GM19468 (cell line): ENCODE results near the gene SH3RF1.

Source experiments
- ATAC-seq: cut with Tn5 transposase; IDR thresholded peaks from one replicate; pipeline ENCODE4 v1.9.1; 2021; ENCODE audit warnings: mild to moderate bottlenecking, moderate library complexity, moderate number of reproducible peaks; ENCODE audit not compliant: unreplicated experiment; ENCODE audit errors: extremely low read depth

Gene SH3RF1

GRCh38 chr4:169175476-169175875 is 95.3 kb downstream of the SH3RF1 start:
- ATAC-seq = no peak

- no peak for ATAC-seq
These were observed 95.7 kb downstream of the SH3RF1 start for GRCh38 chr4:169175035-169175434.

- no peak for ATAC-seq
These were observed 96.5 kb downstream of the SH3RF1 start for GRCh38 chr4:169174247-169174646.

GRCh38 chr4:169167957-169168858 is 102.5 kb downstream of the SH3RF1 start:
- ATAC-seq = peak; percentile 84

- ATAC-seq = no peak
These were observed 105.9 kb downstream of the SH3RF1 start for GRCh38 chr4:169164669-169165415.

- ATAC-seq = no peak
These were observed 106.6 kb downstream of the SH3RF1 start for GRCh38 chr4:169163947-169164668.

GRCh38 chr4:169163495-169163894 is 107.3 kb downstream of the SH3RF1 start:
- ATAC-seq = no peak

GRCh38 chr4:169160825-169161224 is 109.9 kb downstream of the SH3RF1 start:
- ATAC-seq = no peak

- ATAC-seq = no peak
These were observed 111.1 kb downstream of the SH3RF1 start for GRCh38 chr4:169159624-169160171.

- ATAC-seq = no peak
These were observed 111.9 kb downstream of the SH3RF1 start for GRCh38 chr4:169158861-169159260.

GRCh38 chr4:169158046-169158445 is 112.7 kb downstream of the SH3RF1 start:
- no peak for ATAC-seq

GRCh38 chr4:169156392-169156791 is 114.4 kb downstream of the SH3RF1 start:
- no peak for ATAC-seq

- no peak for ATAC-seq
These were observed 116.6 kb downstream of the SH3RF1 start for GRCh38 chr4:169154121-169154520.

GRCh38 chr4:169153481-169154087 is 117.2 kb downstream of the SH3RF1 start:
- no peak for ATAC-seq

- no peak for ATAC-seq
These were observed 117.9 kb downstream of the SH3RF1 start for GRCh38 chr4:169152899-169153298.

GRCh38 chr4:169152098-169152497 is 118.7 kb downstream of the SH3RF1 start:
- ATAC-seq = no peak

GRCh38 chr4:169151671-169152070 is 119.1 kb downstream of the SH3RF1 start:
- ATAC-seq = no peak

GRCh38 chr4:169150806-169151205 is 120.0 kb downstream of the SH3RF1 start:
- ATAC-seq = no peak

GRCh38 chr4:169148885-169149284 is 121.9 kb downstream of the SH3RF1 start:
- no peak for ATAC-seq

GRCh38 chr4:169147191-169147590 is 123.6 kb downstream of the SH3RF1 start:
- ATAC-seq = no peak
